ENCODE data around the gene PHLDA2.

Gene PHLDA2

DNA sequence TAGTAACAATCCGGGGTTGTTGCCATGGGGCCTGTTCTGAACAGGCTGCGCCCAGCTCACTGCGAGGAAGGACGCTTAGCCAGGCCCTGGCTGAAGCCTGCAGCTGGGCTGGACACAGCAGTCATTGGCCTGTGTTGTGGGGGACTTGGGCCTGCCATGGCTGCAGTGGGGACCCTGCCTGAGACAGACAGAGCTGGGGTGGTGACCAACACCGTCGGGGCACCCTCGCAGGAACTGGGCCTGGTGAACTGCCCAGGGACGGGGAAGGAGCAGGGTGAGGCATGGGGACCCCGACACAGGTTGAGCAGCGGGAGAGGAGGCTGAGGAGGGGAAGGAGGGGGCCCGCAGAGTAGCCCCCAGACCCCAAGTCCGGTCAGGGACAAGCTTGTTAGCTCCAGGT, 8.9 kb downstream of the PHLDA2 start:
- Histone ChIP-seq H2BK12ac (ENCODE audit: low read length in 2 of 2) (no peak overlapping the region), H4K8ac (ENCODE audit: low read length) (peak overlapping the region; percentile 20), H3K9me3 (ENCODE audit: control insufficient read depth, low read length) (no peaks in the 10 kb centered on the region), H2BK120ac (ENCODE audit: low read depth, low read length) (no peak overlapping the region), H2AFZ (ENCODE audit: low read depth, low read length) (no peak overlapping the region), H3K27me3 (ENCODE audit: control insufficient read depth in 1 of 2, insufficient read depth in 1 of 2, low read length in 2 of 2) (no peaks in the 10 kb centered on the region), H2BK15ac (ENCODE audit: low read depth, poor library complexity, severe bottlenecking) (no peak overlapping the region), H3K79me1 (replicated peaks; ENCODE audit: low read length, poor library complexity, severe bottlenecking) (peaks cover 2% of the 10 kb centered on the region), H3K4me2 (ENCODE audit: low read length, poor library complexity, severe bottlenecking) (no peak overlapping the region), H3K27ac (ENCODE audit: low read length, poor library complexity, severe bottlenecking) (no peak overlapping the region), H3K4me3 (ENCODE audit: insufficient read depth in 1 of 2, low read depth in 1 of 2, low read length in 2 of 2) (no peak overlapping the region), H3K14ac (ENCODE audit: low read length in 2 of 2) (no peak overlapping the region), H4K91ac (ENCODE audit: low read length) (peak overlapping the region; percentile 40), H3K23ac (ENCODE audit: low read length in 2 of 2) (no peak overlapping the region), H3K9ac (ENCODE audit: low read length) (no peak overlapping the region), H3K4ac (ENCODE audit: low read depth in 1 of 2, low read length in 2 of 2) (no peak overlapping the region), H2AK5ac (ENCODE audit: low read length, severe bottlenecking) (no peak overlapping the region), H3K36me3 (ENCODE audit: control insufficient read depth in 1 of 2, insufficient read depth in 2 of 2, low read depth in 1 of 2, low read length in 2 of 2) (peaks cover 0 to 30% of the 10 kb centered on the region in 2 experiments), H2BK5ac (ENCODE audit: low read depth, low read length, poor library complexity, severe bottlenecking) (no peak overlapping the region), H3K18ac (ENCODE audit: low read depth in 1 of 2, low read length in 2 of 2) (no peak overlapping the region), H3K4me1 (ENCODE audit: control insufficient read depth, insufficient read depth, low read depth, low read length) (peaks cover 6% of the 10 kb centered on the region)
- DNase-seq = no peak
- WGBS = 97% methylated on average over 12 of the region's 12 CpGs

GRCh38 chr11:2919837-2920236, 9.4 kb downstream of the PHLDA2 start:
- 97% methylated on average over 13 of the region's 13 CpGs for WGBS
- peak overlapping the region; percentile 37 for H2BK15ac ChIP-seq (ENCODE audit: low read depth, poor library complexity, severe bottlenecking)
- H3K23ac ChIP-seq (ENCODE audit: low read length in 2 of 2) = no peak overlapping the region
- no peak overlapping the region for H3K9ac ChIP-seq (ENCODE audit: low read length)
- H3K36me3 ChIP-seq (ENCODE audit: control insufficient read depth in 1 of 2, insufficient read depth in 2 of 2, low read depth in 1 of 2, low read length in 2 of 2) = peaks cover 0 to 25% of the 10 kb centered on the region in 2 experiments
- H4K8ac ChIP-seq (ENCODE audit: low read length) = no peak overlapping the region
- H3K27ac ChIP-seq (ENCODE audit: low read length, poor library complexity, severe bottlenecking) = no peak overlapping the region
- H3K4ac ChIP-seq (ENCODE audit: low read depth in 1 of 2, low read length in 2 of 2) = no peak overlapping the region
- H2BK12ac ChIP-seq (ENCODE audit: low read length in 2 of 2) = no peak overlapping the region
- no peak overlapping the region for H3K4me3 ChIP-seq (ENCODE audit: insufficient read depth in 1 of 2, low read depth in 1 of 2, low read length in 2 of 2)
- no peak for DNase-seq
- no peak overlapping the region for H4K91ac ChIP-seq (ENCODE audit: low read length)
- H2BK120ac ChIP-seq (ENCODE audit: low read depth, low read length) = no peak overlapping the region
- no peak overlapping the region for H2AK5ac ChIP-seq (ENCODE audit: low read length, severe bottlenecking)
- no peak overlapping the region for H2AFZ ChIP-seq (ENCODE audit: low read depth, low read length)
- no peaks in the 10 kb centered on the region for H3K27me3 ChIP-seq (ENCODE audit: control insufficient read depth in 1 of 2, insufficient read depth in 1 of 2, low read length in 2 of 2)
- no peak overlapping the region for H3K4me2 ChIP-seq (ENCODE audit: low read length, poor library complexity, severe bottlenecking)
- no peaks in the 10 kb centered on the region for H3K9me3 ChIP-seq (ENCODE audit: control insufficient read depth, low read length)
- H3K18ac ChIP-seq (ENCODE audit: low read depth in 1 of 2, low read length in 2 of 2) = no peak overlapping the region
- no peak overlapping the region for H2BK5ac ChIP-seq (ENCODE audit: low read depth, low read length, poor library complexity, severe bottlenecking)
- peaks cover 1% of the 10 kb centered on the region for H3K79me1 ChIP-seq (replicated peaks; ENCODE audit: low read length, poor library complexity, severe bottlenecking)
- H3K4me1 ChIP-seq (ENCODE audit: control insufficient read depth, insufficient read depth, low read depth, low read length) = peaks cover 4% of the 10 kb centered on the region
- H3K14ac ChIP-seq (ENCODE audit: low read length in 2 of 2) = no peak overlapping the region

GRCh38 chr11:2919188-2919587, 10.0 kb downstream of the PHLDA2 start:
- H3K79me1 ChIP-seq (replicated peaks; ENCODE audit: low read length, poor library complexity, severe bottlenecking) = no peaks in the 10 kb centered on the region
- no peak overlapping the region for H3K27ac ChIP-seq (ENCODE audit: low read length, poor library complexity, severe bottlenecking)
- no peak for DNase-seq
- H3K9me3 ChIP-seq (ENCODE audit: control insufficient read depth, low read length) = no peaks in the 10 kb centered on the region
- H3K27me3 ChIP-seq (ENCODE audit: control insufficient read depth in 1 of 2, insufficient read depth in 1 of 2, low read length in 2 of 2) = no peaks in the 10 kb centered on the region
- H4K91ac ChIP-seq (ENCODE audit: low read length) = no peak overlapping the region
- H2BK12ac ChIP-seq (ENCODE audit: low read length in 2 of 2) = no peak overlapping the region
- H2AK5ac ChIP-seq (ENCODE audit: low read length, severe bottlenecking) = no peak overlapping the region
- WGBS = 94% methylated on average over 9 of the region's 9 CpGs
- H3K23ac ChIP-seq (ENCODE audit: low read length in 2 of 2) = no peak overlapping the region
- no peak overlapping the region for H3K4ac ChIP-seq (ENCODE audit: low read depth in 1 of 2, low read length in 2 of 2)
- H2BK5ac ChIP-seq (ENCODE audit: low read depth, low read length, poor library complexity, severe bottlenecking) = no peak overlapping the region
- H2BK120ac ChIP-seq (ENCODE audit: low read depth, low read length) = no peak overlapping the region
- H3K18ac ChIP-seq (ENCODE audit: low read depth in 1 of 2, low read length in 2 of 2) = no peak overlapping the region
- no peak overlapping the region for H3K14ac ChIP-seq (ENCODE audit: low read length in 2 of 2)
- peaks cover 9% of the 10 kb centered on the region for H3K4me1 ChIP-seq (ENCODE audit: control insufficient read depth, insufficient read depth, low read depth, low read length)
- no peak overlapping the region for H3K9ac ChIP-seq (ENCODE audit: low read length)
- H3K36me3 ChIP-seq (ENCODE audit: control insufficient read depth in 1 of 2, insufficient read depth in 2 of 2, low read depth in 1 of 2, low read length in 2 of 2) = peaks cover 0 to 20% of the 10 kb centered on the region in 2 experiments
- no peak overlapping the region for H3K4me2 ChIP-seq (ENCODE audit: low read length, poor library complexity, severe bottlenecking)
- no peak overlapping the region for H3K4me3 ChIP-seq (ENCODE audit: insufficient read depth in 1 of 2, low read depth in 1 of 2, low read length in 2 of 2)
- H4K8ac ChIP-seq (ENCODE audit: low read length) = no peak overlapping the region
- H2AFZ ChIP-seq (ENCODE audit: low read depth, low read length) = no peak overlapping the region
- H2BK15ac ChIP-seq (ENCODE audit: low read depth, poor library complexity, severe bottlenecking) = peak overlapping the region; percentile 16

DNA sequence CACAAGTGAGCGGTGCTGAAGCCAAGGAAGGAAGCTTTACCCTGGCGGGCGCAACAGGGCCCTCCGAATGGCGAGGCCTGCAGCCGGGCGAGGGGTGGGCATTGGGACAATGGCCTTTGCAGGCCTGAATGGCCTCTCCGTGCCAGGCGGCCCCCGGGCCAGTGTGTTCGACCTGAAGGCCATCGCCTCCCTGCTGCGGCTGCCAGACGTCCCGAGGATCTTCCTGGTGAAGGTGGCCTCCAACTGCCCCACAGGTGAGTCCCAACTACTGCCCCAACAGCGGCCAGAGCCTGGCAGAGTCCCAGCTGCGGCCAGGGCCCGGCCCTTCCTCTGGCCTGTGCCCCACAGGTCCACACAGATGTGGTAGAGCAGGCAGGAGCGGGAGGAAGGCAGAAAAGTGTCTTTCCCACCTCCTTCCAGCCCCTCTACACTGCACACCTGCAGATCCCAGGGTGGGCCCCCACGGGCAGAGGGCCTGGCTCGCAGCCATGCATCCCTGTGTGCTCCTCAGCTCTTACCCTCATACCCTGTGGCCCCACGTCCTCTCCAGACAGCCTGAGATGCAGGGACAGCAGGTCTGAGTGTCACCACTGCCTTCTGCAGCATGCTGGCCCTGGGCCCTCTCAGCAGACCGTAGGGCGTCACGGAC, 11.3 kb downstream of the PHLDA2 start:
- Histone ChIP-seq H3K4me1 (ENCODE audit: control insufficient read depth, insufficient read depth, low read depth, low read length) (peaks cover 20% of the 10 kb centered on the region), H3K4ac (ENCODE audit: low read depth in 1 of 2, low read length in 2 of 2) (no peak overlapping the region), H2BK12ac (ENCODE audit: low read length in 2 of 2) (no peak overlapping the region), H2AFZ (ENCODE audit: low read depth, low read length) (no peak overlapping the region), H3K79me1 (replicated peaks; ENCODE audit: low read length, poor library complexity, severe bottlenecking) (no peaks in the 10 kb centered on the region), H4K8ac (ENCODE audit: low read length) (peak overlapping the region; percentile 45), H3K9me3 (ENCODE audit: control insufficient read depth, low read length) (no peaks in the 10 kb centered on the region), H3K27me3 (ENCODE audit: control insufficient read depth in 1 of 2, insufficient read depth in 1 of 2, low read length in 2 of 2) (no peaks in the 10 kb centered on the region), H3K36me3 (ENCODE audit: control insufficient read depth in 1 of 2, insufficient read depth in 2 of 2, low read depth in 1 of 2, low read length in 2 of 2) (peaks cover 0 to 19% of the 10 kb centered on the region in 2 experiments), H3K4me3 (ENCODE audit: insufficient read depth in 1 of 2, low read depth in 1 of 2, low read length in 2 of 2) (no peak overlapping the region), H2BK5ac (ENCODE audit: low read depth, low read length, poor library complexity, severe bottlenecking) (no peak overlapping the region), H3K4me2 (ENCODE audit: low read length, poor library complexity, severe bottlenecking) (no peak overlapping the region), H3K23ac (ENCODE audit: low read length in 2 of 2) (no peak overlapping the region), H3K27ac (ENCODE audit: low read length, poor library complexity, severe bottlenecking) (no peak overlapping the region), H4K91ac (ENCODE audit: low read length) (peak overlapping the region; percentile 52), H2BK120ac (ENCODE audit: low read depth, low read length) (no peak overlapping the region), H2BK15ac (ENCODE audit: low read depth, poor library complexity, severe bottlenecking) (no peak overlapping the region), H3K9ac (ENCODE audit: low read length) (no peak overlapping the region), H3K14ac (ENCODE audit: low read length in 2 of 2) (no peak overlapping the region), H3K18ac (ENCODE audit: low read depth in 1 of 2, low read length in 2 of 2) (no peak overlapping the region), H2AK5ac (ENCODE audit: low read length, severe bottlenecking) (no peak overlapping the region)
- 92% methylated on average over 25 of the region's 25 CpGs for WGBS
- no peak for DNase-seq
